Activated CD4-positive, alpha-beta T cell treated with anti-CD3 and anti-CD28 coated beads, Interleukin-2, amount 50 U/mL, for 4 hours (primary cell): ENCODE data around the gene ALDH8A1.

ENCODE experiments used
- DNase-seq, 2 experiments: peaks; one replicate each; pipeline ENCODE4 v3.0.0-alpha.2; 2020

Gene ALDH8A1

DNA sequence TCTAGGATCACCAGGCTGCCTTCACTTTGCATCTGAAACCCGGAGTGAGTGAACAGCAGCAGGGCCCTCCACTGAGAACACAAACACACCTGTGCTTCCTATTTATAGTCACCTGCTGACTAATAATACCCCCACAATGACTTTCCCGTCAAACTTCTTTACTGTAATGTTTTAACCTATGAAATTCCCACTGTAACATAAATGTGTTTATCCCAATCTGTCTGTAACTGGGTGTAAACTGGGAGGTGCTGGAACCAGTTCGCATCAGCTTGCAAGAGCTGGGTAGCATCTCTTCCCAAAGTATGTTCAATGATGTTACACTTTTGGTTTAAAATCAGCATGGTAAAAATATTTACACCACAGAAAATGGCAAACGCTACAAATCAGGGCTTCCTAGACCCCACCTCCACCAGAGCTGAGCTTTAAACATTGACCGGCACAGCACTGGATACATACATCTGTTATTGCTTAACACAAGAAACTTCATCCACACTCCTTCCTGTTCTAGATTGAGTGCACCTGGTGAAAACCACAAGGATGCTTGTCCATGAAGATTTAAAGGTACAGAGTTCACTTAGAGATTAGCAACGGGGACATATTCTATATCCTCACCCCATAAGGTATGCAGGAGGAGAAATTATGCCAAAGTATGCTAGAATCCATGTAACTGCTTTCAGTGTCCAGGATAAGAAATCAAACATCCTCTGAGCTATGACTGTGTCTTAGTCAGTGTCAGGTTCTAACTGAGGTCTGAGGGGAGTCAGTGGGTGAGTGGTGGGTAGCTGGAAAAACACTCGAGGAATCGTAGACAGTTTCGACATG, 79.0 kb downstream of the ALDH8A1 start:
- DNase-seq = no peak

DNA sequence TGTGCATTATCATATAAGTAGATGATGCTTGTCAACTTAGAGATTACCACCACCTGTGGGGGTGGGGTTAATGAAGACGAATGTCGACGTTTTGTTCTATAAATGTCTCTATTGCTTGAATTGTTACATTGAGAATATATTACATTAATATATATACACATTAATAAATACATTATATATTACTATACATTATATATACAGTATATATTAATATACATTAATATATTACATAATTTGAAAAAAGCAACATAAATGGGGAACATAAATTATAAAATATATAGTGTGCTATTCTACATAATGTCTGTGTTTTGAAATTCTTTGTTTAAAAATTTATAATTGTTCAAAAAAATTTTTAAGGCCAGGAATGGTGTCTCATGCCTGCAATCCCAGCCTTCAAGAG, 81.1 kb downstream of the ALDH8A1 start:
- DNase-seq = no peak
